Fibroblast of lung (primary cell): ENCODE results near the gene FBXO33.

ENCODE experiments used
- EZH2 ChIP-seq: IDR thresholded peaks from 2 replicates; pipeline ENCODE4 v1.5.1; 2012; ENCODE audit warnings: low read length, control low read depth, mild to moderate bottlenecking; ENCODE audit errors: missing control alignments
- TF ChIP-seq, protein P1 (sequence below), 2 donors: IDR thresholded peaks in 1 of 2; conservative IDR thresholded peaks in 1 of 2; 1 replicate in 1 of 2; 2 replicates in 1 of 2; pipeline ENCODE4 v1.5.1; 2011 to 2012; ENCODE audit warnings: low read length in 2 of 2, control low read depth in 1 of 2, inconsistent platforms in 1 of 2, low read depth in 1 of 2, mild to moderate bottlenecking in 1 of 2

DNA sequence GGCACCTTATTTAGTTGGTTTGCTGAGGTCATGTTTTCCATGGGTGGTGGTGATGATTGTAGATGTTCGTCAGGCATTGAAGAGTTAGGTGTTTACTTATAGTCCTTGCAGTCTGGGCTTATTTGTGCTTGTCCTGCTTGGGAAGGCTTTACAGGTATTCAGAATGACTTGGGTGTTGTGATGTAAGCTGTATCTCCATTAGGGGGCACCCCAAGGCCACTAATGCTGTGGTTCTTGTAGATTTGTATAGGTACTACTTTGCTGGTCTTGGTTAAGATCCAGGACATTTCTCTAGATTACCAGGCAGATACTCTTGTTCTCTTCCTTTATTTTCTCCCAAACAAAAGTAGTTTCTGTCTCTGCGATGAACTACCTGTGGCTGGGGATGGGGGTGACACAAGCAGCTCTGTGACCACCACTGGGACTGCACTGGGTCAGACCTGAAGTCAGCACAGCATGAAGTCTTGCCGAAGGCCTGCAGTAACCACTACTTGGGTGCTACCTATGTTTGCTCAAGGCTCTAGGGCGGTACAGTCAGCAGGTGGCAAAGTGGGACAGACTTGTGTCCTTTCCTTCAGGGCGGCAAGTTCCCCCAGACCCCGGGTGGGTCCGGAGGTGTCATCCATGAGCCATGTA lies 35.8 kb upstream of the FBXO33 start:
- TF ChIP-seq, protein P1, sequence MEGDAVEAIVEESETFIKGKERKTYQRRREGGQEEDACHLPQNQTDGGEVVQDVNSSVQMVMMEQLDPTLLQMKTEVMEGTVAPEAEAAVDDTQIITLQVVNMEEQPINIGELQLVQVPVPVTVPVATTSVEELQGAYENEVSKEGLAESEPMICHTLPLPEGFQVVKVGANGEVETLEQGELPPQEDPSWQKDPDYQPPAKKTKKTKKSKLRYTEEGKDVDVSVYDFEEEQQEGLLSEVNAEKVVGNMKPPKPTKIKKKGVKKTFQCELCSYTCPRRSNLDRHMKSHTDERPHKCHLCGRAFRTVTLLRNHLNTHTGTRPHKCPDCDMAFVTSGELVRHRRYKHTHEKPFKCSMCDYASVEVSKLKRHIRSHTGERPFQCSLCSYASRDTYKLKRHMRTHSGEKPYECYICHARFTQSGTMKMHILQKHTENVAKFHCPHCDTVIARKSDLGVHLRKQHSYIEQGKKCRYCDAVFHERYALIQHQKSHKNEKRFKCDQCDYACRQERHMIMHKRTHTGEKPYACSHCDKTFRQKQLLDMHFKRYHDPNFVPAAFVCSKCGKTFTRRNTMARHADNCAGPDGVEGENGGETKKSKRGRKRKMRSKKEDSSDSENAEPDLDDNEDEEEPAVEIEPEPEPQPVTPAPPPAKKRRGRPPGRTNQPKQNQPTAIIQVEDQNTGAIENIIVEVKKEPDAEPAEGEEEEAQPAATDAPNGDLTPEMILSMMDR (conservative IDR thresholded peaks at IDR 0.05 in 1 of 2, IDR thresholded peaks at IDR 0.05 in 1 of 2; ENCODE audit: low read depth in 1 of 2, low read length in 2 of 2) = peak; percentile 13 to 32
- TF ChIP-seq EZH2 = no peak
